ENCODE results near the gene KIF26A. TPM values are rescaled to one million over a fixed set of nuclear protein-coding genes. Genes with fewer than 3 reads are reported as not detected.

The KIF26A gene
- total RNA-seq, 1 donor from 2014 or later = 32.6 TPM

DNA sequence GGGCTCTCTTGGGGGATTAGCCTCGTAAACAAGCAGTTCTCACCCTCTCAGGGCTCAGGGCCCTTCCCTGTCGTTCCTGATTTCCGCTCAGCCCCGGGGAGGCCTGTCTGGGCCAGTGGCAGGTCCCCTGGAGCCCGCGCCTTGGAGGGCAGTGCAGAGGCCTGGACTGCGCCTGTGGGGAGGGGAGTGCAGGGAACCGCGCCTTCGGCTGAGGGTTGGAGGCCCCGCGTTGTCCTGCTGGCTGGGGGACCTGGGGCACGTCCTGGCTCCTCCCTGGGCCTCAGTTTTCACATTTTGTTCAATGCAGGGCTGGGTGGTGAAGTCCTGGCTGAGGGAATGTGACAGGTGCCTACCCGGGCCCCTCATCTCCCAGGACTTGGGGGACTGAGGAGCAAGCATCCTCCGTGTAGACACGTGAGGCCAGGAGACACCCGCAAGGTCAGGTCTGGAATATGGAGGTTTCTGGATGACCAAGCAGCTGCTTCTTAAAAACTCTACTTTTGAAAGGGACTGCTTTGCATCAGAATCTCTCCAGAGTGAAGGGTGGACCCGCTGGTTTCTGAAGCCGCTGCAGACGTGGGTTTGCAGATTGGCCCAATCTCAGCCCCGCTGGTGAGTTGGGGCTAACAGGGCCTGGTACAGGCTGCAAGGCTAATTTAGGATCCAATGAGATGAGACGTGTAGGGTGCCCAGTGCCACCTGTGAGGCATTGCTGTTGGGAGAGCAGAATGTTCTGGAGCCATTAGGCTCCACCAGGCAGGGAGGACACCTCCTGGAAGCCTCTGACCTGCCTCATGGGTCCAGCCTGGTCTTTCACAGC, 80.2 kb downstream of the KIF26A start:
- H3K4me3 ChIP-seq = no peak overlapping the region
- H3K27me3 ChIP-seq = no peaks in the 10 kb centered on the region
- intact Hi-C loops (cut with DNase I) = no loop called here
- H3K9me3 ChIP-seq = no peaks in the 10 kb centered on the region
- no peaks in the 10 kb centered on the region for H3K36me3 ChIP-seq
- TF ChIP-seq, protein P1, sequence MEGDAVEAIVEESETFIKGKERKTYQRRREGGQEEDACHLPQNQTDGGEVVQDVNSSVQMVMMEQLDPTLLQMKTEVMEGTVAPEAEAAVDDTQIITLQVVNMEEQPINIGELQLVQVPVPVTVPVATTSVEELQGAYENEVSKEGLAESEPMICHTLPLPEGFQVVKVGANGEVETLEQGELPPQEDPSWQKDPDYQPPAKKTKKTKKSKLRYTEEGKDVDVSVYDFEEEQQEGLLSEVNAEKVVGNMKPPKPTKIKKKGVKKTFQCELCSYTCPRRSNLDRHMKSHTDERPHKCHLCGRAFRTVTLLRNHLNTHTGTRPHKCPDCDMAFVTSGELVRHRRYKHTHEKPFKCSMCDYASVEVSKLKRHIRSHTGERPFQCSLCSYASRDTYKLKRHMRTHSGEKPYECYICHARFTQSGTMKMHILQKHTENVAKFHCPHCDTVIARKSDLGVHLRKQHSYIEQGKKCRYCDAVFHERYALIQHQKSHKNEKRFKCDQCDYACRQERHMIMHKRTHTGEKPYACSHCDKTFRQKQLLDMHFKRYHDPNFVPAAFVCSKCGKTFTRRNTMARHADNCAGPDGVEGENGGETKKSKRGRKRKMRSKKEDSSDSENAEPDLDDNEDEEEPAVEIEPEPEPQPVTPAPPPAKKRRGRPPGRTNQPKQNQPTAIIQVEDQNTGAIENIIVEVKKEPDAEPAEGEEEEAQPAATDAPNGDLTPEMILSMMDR (IDR thresholded peaks at IDR 0.05) = no peak
- no peak overlapping the region for H3K27ac ChIP-seq
- DNase-seq (ENCODE audit: low spot score in 2 of 2) = no peak
- no peaks in the 10 kb centered on the region for H3K4me1 ChIP-seq

DNA sequence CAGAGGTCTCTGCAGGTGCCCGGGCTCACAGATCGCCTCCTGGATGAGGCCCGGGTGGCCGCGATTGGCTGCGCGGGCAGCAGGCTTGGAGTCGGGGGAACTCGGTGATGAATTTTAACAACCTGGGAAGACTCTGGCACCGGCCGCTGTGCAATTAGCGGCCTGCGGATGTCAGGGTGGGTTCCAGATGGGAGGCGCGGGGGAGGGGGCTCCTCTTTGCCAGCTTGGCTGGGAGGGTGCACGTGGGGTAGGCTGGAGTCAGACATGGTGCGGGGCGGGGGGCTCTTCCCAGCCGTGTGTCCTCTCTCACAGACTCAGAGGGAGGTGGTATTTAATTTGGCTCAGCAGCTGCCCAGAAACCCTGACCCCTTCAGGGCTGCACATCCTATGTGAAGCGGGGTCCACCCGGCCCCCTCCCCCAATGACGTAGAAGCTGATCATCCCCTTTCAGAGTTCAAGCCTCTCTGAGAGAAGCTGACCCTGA, 81.4 kb downstream of the KIF26A start:
- Histone ChIP-seq H3K4me3 (no peak overlapping the region), H3K36me3 (no peaks in the 10 kb centered on the region), H3K9me3 (no peaks in the 10 kb centered on the region), H3K4me1 (no peaks in the 10 kb centered on the region), H3K27ac (no peak overlapping the region), H3K27me3 (no peaks in the 10 kb centered on the region)
- DNase-seq (ENCODE audit: low spot score in 2 of 2) = no peak
- TF ChIP-seq, protein P1 (IDR thresholded peaks at IDR 0.05) = no peak
- intact Hi-C loops (cut with DNase I) = no loop called here

DNA sequence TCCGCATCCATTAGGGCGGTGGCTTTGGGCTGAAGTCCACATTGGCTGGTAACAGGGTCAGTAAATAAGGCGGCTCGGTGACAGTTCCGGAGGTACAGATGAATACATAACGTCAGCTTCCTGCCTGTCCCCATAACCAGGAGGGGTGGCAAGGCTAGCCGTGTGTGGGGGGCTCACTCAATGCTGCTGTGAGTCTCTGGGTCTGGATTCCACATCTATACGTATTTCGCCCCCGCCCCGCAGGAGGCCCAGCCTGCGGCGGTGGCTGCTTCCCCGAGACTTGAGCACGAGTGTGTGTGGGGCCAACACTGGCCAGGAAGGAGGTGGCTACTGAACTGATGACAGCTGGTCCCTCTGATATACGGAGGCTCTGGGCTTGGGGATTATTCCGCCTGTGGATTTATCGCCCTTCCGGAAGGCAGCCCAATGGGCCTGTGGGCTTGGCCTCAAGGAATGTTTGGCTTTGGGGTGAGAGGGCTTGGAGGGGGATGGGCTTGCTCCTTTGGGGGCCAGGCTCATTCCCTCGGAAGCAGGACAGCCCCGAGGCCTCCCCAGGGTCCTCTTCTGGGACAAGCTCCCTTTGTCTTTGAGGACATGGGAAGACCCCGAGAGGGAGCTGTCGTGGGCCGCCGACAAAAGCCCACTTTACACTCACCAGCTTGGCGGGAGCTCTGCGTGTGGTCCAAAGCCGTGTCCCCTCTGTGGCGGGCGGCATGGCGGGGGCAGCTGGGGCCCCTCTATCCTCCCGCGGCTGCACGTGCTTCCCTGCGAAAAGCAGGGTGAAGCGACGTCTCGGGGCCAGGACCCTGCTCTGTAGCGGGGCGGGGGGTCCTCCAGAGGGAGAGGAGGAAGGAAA, 82.1 kb downstream of the KIF26A start:
- no peak for DNase-seq (ENCODE audit: low spot score in 2 of 2)
- intact Hi-C loops (cut with DNase I) = no loop called here
- Histone ChIP-seq H3K27ac (no peak overlapping the region), H3K36me3 (no peaks in the 10 kb centered on the region), H3K4me1 (no peaks in the 10 kb centered on the region), H3K27me3 (no peaks in the 10 kb centered on the region), H3K9me3 (no peaks in the 10 kb centered on the region), H3K4me3 (no peak overlapping the region)
- TF ChIP-seq, protein P1 (IDR thresholded peaks at IDR 0.05) = no peak

DNA sequence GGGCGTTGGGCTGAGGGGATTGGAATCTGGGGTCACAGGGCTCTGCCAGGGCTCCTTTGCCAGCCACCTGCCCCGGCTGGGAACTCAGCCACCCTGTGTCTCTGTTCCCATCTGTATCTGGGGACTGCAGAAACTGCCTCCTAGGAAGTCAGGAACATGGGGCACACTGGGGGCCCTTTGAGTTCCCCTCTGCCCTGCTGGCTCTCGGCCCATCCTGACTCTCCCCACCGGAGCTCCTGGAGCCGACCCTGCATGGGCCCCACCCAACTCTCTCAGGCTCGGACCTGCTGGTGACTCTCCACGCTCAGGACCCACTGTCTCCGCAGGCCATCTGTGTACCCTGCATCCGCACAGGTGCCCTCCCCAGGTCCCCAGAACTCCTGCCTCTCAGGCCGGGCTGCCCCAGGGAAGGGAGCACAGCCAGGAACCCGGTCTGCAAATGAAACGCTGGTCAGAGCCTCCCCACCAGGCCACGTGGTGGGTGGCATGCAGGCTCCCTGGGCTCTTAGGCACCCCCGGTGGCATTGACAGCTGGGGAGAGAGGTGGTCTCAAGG, 82.8 kb downstream of the KIF26A start:
- no peak overlapping the region for H3K27ac ChIP-seq
- TF ChIP-seq, protein P1 (IDR thresholded peaks at IDR 0.05) = no peak
- no peak for DNase-seq (ENCODE audit: low spot score in 2 of 2)
- H3K36me3 ChIP-seq = no peaks in the 10 kb centered on the region
- intact Hi-C loops (cut with DNase I) = no loop called here
- no peaks in the 10 kb centered on the region for H3K27me3 ChIP-seq
- H3K4me1 ChIP-seq = no peaks in the 10 kb centered on the region
- no peak overlapping the region for H3K4me3 ChIP-seq
- no peaks in the 10 kb centered on the region for H3K9me3 ChIP-seq

DNA sequence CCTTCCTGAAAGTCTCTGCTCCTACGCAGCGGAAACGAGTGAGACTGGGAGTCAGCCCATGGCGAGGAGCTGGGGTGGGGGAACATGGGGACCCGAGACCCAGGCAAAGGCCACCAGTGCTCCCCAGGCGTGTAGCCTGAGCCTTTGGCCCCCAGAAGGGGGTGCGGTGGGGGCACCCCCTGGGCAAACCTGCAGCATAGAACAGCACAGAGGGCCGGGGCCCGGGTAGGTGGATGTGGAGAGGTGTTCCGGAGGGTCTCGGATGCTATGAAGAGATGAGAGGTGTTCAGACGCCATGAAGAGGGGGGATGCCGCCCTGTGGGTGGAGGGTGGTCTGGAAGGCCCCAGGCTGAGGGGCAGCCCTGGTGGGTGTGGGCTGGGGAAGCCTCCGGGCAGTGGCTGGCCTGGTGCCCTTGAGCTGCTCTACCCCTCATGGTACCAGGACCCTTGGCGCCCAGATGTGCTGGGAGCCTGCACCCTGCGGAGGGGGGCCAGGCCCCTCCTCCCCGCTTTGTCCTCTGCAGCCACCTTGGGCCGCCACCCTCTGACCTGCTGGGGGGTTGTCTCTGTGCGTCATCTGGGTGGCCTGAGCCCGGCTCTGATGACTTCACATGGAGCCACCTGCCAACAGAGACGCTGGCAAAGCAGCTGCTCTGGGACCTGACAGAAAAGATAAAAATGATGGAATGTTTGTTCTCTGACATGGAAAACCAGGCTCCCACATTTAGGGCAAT, 83.4 kb downstream of the KIF26A start:
- no peaks in the 10 kb centered on the region for H3K36me3 ChIP-seq
- no peak overlapping the region for H3K27ac ChIP-seq
- no peak overlapping the region for H3K4me3 ChIP-seq
- TF ChIP-seq, protein P1 (IDR thresholded peaks at IDR 0.05) = no peak
- intact Hi-C loops (cut with DNase I) = no loop called here
- DNase-seq (ENCODE audit: low spot score in 2 of 2) = no peak
- no peaks in the 10 kb centered on the region for H3K9me3 ChIP-seq
- no peaks in the 10 kb centered on the region for H3K27me3 ChIP-seq
- H3K4me1 ChIP-seq = no peaks in the 10 kb centered on the region
